Adrenal gland (tissue), 12 donors: ENCODE results near the gene CHAMP1. TPM values are rescaled to one million over a fixed set of nuclear protein-coding genes. Genes with fewer than 3 reads are reported as not detected.
"Not testable (repeated sequence)": the region's sequence is repeated elsewhere in the genome, so short reads cannot be mapped to it uniquely, and the experiment has no call there.

Experiments
- DNase-seq, 7 donors: peaks; one replicate each; pipeline ENCODE4 v3.0.0-alpha.2; 2019 to 2020
- H3K27ac ChIP-seq, 5 donors: fragments of 200-600 bp; sonication (generic) in 4 of 5; 1 replicate in 3 of 5; 2 replicates in 2 of 5; pipeline versions ENCODE4 v1.5.1 to v1.8.0; 2016 to 2020; ENCODE audit warnings: mild to moderate bottlenecking in 1 of 5
- H3K27me3 ChIP-seq: fragments of 200-600 bp; 2 replicates; pipeline ENCODE4 v1.8.0; 2021
- H3K36me3 ChIP-seq, 2 donors: fragments of 200-600 bp; replicated peaks in 1 of 2; 1 replicate in 1 of 2; 2 replicates in 1 of 2; pipeline versions ENCODE4 v1.5.1 to v1.8.0; 2018 to 2022
- H3K4me1 ChIP-seq, 2 donors: fragments of 200-600 bp; replicated peaks in 1 of 2; 1 replicate in 1 of 2; 2 replicates in 1 of 2; pipeline versions ENCODE4 v1.5.1 to v1.8.0; 2018 to 2021
- H3K4me3 ChIP-seq, 4 donors: fragments of 200-600 bp; sonication (generic) in 3 of 4; one replicate each; pipeline ENCODE4 v1.5.1; 2016 to 2018
- H3K9me3 ChIP-seq, 3 donors: fragments of 200-600 bp; sonication (generic) in 1 of 3; replicated peaks in 1 of 3; 1 replicate in 2 of 3; 2 replicates in 1 of 3; pipeline versions ENCODE4 v1.5.1 to v1.8.0; 2016 to 2021
- POLR2A ChIP-seq, 2 donors: fragments of 450-650 bp; IDR thresholded peaks; one replicate each; pipeline ENCODE4 v1.6.1; 2017; ENCODE audit warnings: antibody characterized with exemption in 2 of 2, mild to moderate bottlenecking in 2 of 2, moderate library complexity in 1 of 2
- WGBS, 4 donors: extraction: QIAGEN DNeasy Blood & Tissue Kit in 2 of 4; methylation state at CpG; one replicate each; pipeline versions ENCODE4 v1.1.5 to v1.1.7; 2013 to 2017; 5-methylcytosine and 5-hydroxymethylcytosine counted together
- intact Hi-C, 2 donors: fragments of 100-400 bp; cut with DNase I; formaldehyde crosslinking; loops; one replicate each; pipeline versions ENCODE4 v1.14.1 to v1.15.0; 2022 to 2023
- microRNA-seq, 3 donors: library from miRNA; unstranded; fragments of <30 nt; microRNA quantifications; one replicate each; pipeline ENCODE4, GENCODE V29; 2017 to 2020
- polyA plus RNA-seq, 3 donors: library from polyadenylated mRNA; stranded (reverse); fragments of 200-250 nt in 2 of 3; fragments of 350-450 nt in 1 of 3; fragmentation: Illumina TruSeq in 1 of 3; extraction: RNeasy Lipid Tissue Mini Kit (QIAGEN cat#74804) in 1 of 3; gene quantifications; one replicate each; pipeline ENCODE4 v1.2.3, GENCODE V29; 2013 to 2014
- small RNA-seq, 2 donors: library from RNA; depleted of rRNA; stranded (forward); fragments of <200 nt; gene quantifications; one replicate each; pipeline ENCODE3, GENCODE V24; 2016
- total RNA-seq, 9 donors: library from RNA; depleted of rRNA in 4 of 9; stranded (reverse); fragments of >200 nt in 4 of 9; fragments of 120-200 nt in 1 of 9; fragmentation: NEBNext Ultra II Directional in 1 of 9; extraction: Animal tissue kit (Norgen Biotek cat#: 25700) in 1 of 9; gene quantifications; one replicate each; pipeline versions ENCODE4 v1.1.0 to v1.2.4, GENCODE V29; 2013 to 2023
- TF ChIP-seq, protein P1 (sequence below), 6 experiments: fragments of 450-650 bp in 4 of 6; fragments of 200-600 bp in 2 of 6; sonication (generic) in 1 of 6; IDR thresholded peaks; 1 replicate in 5 of 6; 2 replicates in 1 of 6; pipeline versions ENCODE4 v1.5.1 to v1.8.0; 2016 to 2021; ENCODE audit warnings: antibody characterized with exemption in 6 of 6, mild to moderate bottlenecking in 2 of 6, moderate library complexity in 1 of 6
- donor health status: healthy with polysubstance abuse.
- donor health status: Bipolar disorder and iron deficiency.
- donor health status: DM: yes; HTN: yes; CAD: no.
- donor health status: DM: no; HTN: no; CAD: no.
- donor health status: DM: no; HTN: no; CAD: no.
- donor health status: DM: yes; HTN: yes; CAD: no.

CHAMP1 gene
- total and polyA plus RNA-seq, 12 donors: 3.8 to 23.9 (median 19.4) TPM

- TF ChIP-seq, protein P1, sequence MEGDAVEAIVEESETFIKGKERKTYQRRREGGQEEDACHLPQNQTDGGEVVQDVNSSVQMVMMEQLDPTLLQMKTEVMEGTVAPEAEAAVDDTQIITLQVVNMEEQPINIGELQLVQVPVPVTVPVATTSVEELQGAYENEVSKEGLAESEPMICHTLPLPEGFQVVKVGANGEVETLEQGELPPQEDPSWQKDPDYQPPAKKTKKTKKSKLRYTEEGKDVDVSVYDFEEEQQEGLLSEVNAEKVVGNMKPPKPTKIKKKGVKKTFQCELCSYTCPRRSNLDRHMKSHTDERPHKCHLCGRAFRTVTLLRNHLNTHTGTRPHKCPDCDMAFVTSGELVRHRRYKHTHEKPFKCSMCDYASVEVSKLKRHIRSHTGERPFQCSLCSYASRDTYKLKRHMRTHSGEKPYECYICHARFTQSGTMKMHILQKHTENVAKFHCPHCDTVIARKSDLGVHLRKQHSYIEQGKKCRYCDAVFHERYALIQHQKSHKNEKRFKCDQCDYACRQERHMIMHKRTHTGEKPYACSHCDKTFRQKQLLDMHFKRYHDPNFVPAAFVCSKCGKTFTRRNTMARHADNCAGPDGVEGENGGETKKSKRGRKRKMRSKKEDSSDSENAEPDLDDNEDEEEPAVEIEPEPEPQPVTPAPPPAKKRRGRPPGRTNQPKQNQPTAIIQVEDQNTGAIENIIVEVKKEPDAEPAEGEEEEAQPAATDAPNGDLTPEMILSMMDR (IDR thresholded peaks at IDR 0.05): no peak
- TF ChIP-seq POLR2A (IDR thresholded peaks at IDR 0.05): no peak
- no peaks in the 10 kb centered on the region for H3K27me3 ChIP-seq
- no peaks in the 10 kb centered on the region for H3K36me3 ChIP-seq
- DNase-seq: no peak
- H3K4me3 ChIP-seq: no peak overlapping the region
- no peaks in the 10 kb centered on the region for H3K9me3 ChIP-seq
- H3K4me1 ChIP-seq: no peaks in the 10 kb centered on the region
- intact Hi-C loops: no loop called here
- 64 to 66% (median 65%) methylated on average over 13 to 14 of the region's 14 CpGs for WGBS, 4 donors
- H3K27ac ChIP-seq: no peak overlapping the region
Observed at GRCh38 chr13:114341003-114341777, 26.9 kb downstream of the CHAMP1 start.

GRCh38 chr13:114347256-114347655 lies 33.0 kb downstream of the CHAMP1 start:
- H3K4me3 ChIP-seq, H3K4me1 ChIP-seq, H3K27ac ChIP-seq, intact Hi-C loops, DNase-seq, H3K36me3 ChIP-seq, H3K27me3 ChIP-seq, H3K9me3 ChIP-seq: not testable (repeated sequence)
- 50 to 66% (median 57%) methylated on average over 3 of the region's 3 CpGs for WGBS, 4 donors

DNA sequence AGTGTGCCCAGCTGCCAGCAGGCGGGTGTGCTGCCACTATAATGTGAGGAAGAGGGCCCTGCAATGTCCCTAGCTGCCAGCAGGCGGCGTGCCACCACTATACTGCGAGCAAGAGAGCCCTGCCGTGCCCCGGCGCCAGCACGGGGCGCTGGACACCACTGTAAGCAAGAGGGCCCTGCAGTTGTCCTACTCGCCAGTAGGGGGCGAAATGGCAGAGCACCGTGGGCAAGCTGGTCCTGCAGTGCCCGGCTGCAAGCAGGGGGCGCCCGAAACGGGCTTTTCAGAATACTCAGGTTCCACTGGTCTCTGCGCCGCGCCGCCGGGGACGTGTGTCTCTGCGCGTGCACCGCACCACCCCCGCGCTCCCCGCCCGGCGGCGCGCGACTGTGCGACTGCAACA lies 38.5 kb downstream of the CHAMP1 start:
- DNase-seq: peak in 5 of 7 donors; percentile 23 to 62 (median 41)
- H3K9me3 ChIP-seq, H3K27ac ChIP-seq, H3K36me3 ChIP-seq, H3K4me3 ChIP-seq, H3K27me3 ChIP-seq, intact Hi-C loops, H3K4me1 ChIP-seq: not testable (repeated sequence)
- TF ChIP-seq, protein P1 (IDR thresholded peaks at IDR 0.05): peak in 5 of 6 experiments; percentile 13 to 43 (median 16)
- 70 to 80% (median 72%) methylated on average over 4 to 33 of the region's 34 CpGs; no CpG with 5 or more reads in 1 of the 4 donors for WGBS, 4 donors

GRCh38 chr13:114353382-114353781 lies 39.1 kb downstream of the CHAMP1 start:
- H3K4me3 ChIP-seq, H3K36me3 ChIP-seq, H3K27me3 ChIP-seq, H3K9me3 ChIP-seq, H3K4me1 ChIP-seq, intact Hi-C loops, H3K27ac ChIP-seq: not testable (repeated sequence)
- DNase-seq: peak in 2 of 7 donors; percentile 37 to 45
- 77 to 84% (median 80%) methylated on average over 21 to 38 of the region's 38 CpGs for WGBS, 4 donors

Small RNA genes lying within 50 kb of the gene (microRNA-seq; reads per million reads assigned to microRNA genes)
- 0 reads per million in 3 donors for gene MIR4502

Small RNA genes lying within 50 kb of the gene (small RNA-seq; reads per million reads assigned to genes)
- gene MIR4502: 0 reads per million in 2 donors

Other genes with a start within 250 kb of the CHAMP1 start
- 10 to 100 TPM in 2 of 9 donors, 1 to 10 TPM in 7; 2.2 to 11.7 (median 8.0) TPM for gene RASA3, start 181.9 kb upstream of the CHAMP1 start, total RNA-seq
- gene RASA3, start 181.9 kb upstream of the CHAMP1 start, polyA plus RNA-seq: 1 to 10 TPM; 2.9 to 8.2 (median 5.4) TPM
- not detected for gene CFAP97D2, start 135.2 kb upstream of the CHAMP1 start, total RNA-seq
- not detected for gene CFAP97D2, start 135.2 kb upstream of the CHAMP1 start, polyA plus RNA-seq
- 10 to 100 TPM; 29.2 to 71.7 (median 47.4) TPM for gene CDC16, start 79.6 kb upstream of the CHAMP1 start, total RNA-seq
- 100 to 1,000 TPM in 1 of 3 donors, 10 to 100 TPM in 2; 82.5 to 162 (median 93.9) TPM for gene CDC16, start 79.6 kb upstream of the CHAMP1 start, polyA plus RNA-seq
- gene UPF3A, start 32.9 kb upstream of the CHAMP1 start, total RNA-seq: 10 to 100 TPM; 27.5 to 63.6 (median 38.6) TPM
- 100 to 1,000 TPM in 1 of 3 donors, 10 to 100 TPM in 2; 47.5 to 130 (median 78.6) TPM for gene UPF3A, start 32.9 kb upstream of the CHAMP1 start, polyA plus RNA-seq